Heart left ventricle (tissue), 16 donors: ENCODE data around the gene PTRH1. TPM values are rescaled to one million over a fixed set of nuclear protein-coding genes. Genes with fewer than 3 reads are reported as not detected.

Experiments used
- ATAC-seq, 4 donors: fragments of 200-7000 bp; cut with Tn5 transposase; one replicate each; pipeline ENCODE4 v1.9.1; 2020 to 2022; ENCODE audit warnings: moderate library complexity in 4 of 4, mild to moderate bottlenecking in 3 of 4, moderate number of reproducible peaks in 1 of 4
- DNase-seq, 5 donors: peaks; one replicate each; pipeline ENCODE4 v3.0.0-alpha.2; 2020
- H3K27ac ChIP-seq, 12 donors: fragments of 200-600 bp; sonication (generic) in 4 of 12; one replicate each; pipeline versions ENCODE4 v1.5.0 to v1.8.0; 2016 to 2022; ENCODE audit warnings: mild to moderate bottlenecking in 2 of 12
- H3K27me3 ChIP-seq, 9 donors: fragments of 200-600 bp; sonication (generic) in 2 of 9; one replicate each; pipeline versions ENCODE4 v1.5.1 to v1.8.0; 2016 to 2022; ENCODE audit warnings: mild to moderate bottlenecking in 3 of 9
- H3K36me3 ChIP-seq, 9 donors: fragments of 200-600 bp; sonication (generic) in 2 of 9; one replicate each; pipeline versions ENCODE4 v1.5.0 to v1.8.0; 2018 to 2022; ENCODE audit warnings: mild to moderate bottlenecking in 2 of 9
- H3K4me1 ChIP-seq, 12 donors: fragments of 200-600 bp; sonication (generic) in 4 of 12; one replicate each; pipeline versions ENCODE4 v1.5.0 to v1.8.0; 2016 to 2022; ENCODE audit warnings: mild to moderate bottlenecking in 3 of 12
- H3K4me3 ChIP-seq, 12 donors: fragments of 200-600 bp; sonication (generic) in 4 of 12; one replicate each; pipeline versions ENCODE4 v1.5.0 to v1.8.0; 2017 to 2022; ENCODE audit warnings: mild to moderate bottlenecking in 9 of 12, moderate library complexity in 4 of 12
- H3K9me3 ChIP-seq, 12 donors: fragments of 200-600 bp; sonication (generic) in 4 of 12; one replicate each; pipeline versions ENCODE4 v1.5.0 to v1.8.0; 2016 to 2022; ENCODE audit warnings: mild to moderate bottlenecking in 1 of 12
- CTCF ChIP-seq, 12 donors: fragments of 200-600 bp; sonication (generic) in 4 of 12; IDR thresholded peaks; one replicate each; pipeline versions ENCODE4 v1.5.0 to v1.8.0; 2018 to 2022; ENCODE audit warnings: antibody characterized with exemption in 12 of 12, mild to moderate bottlenecking in 5 of 12
- POLR2A ChIP-seq, 2 donors: fragments of 450-650 bp; IDR thresholded peaks; one replicate each; pipeline ENCODE4 v1.6.1; 2017; ENCODE audit warnings: antibody characterized with exemption in 2 of 2, mild to moderate bottlenecking in 2 of 2, moderate library complexity in 2 of 2
- WGBS, 4 donors: extraction: QIAGEN DNeasy Blood & Tissue Kit in 2 of 4; methylation state at CpG; one replicate each; pipeline versions ENCODE4 v1.1.5 to v1.1.7; 2013 to 2018; 5-methylcytosine and 5-hydroxymethylcytosine counted together
- intact Hi-C, 10 donors: fragments of 100-400 bp; cut with DNase I; formaldehyde crosslinking; loops; one replicate each; pipeline versions ENCODE4 v1.11.1 to v1.14.2; 2022
- polyA plus RNA-seq, 2 donors: library from polyadenylated mRNA; stranded (reverse); fragments of 200-250 nt; gene quantifications; one replicate each; pipeline ENCODE4 v1.2.3, GENCODE V29; 2013
- total RNA-seq, 9 donors: library from RNA; depleted of rRNA in 2 of 9; stranded (reverse); fragments of >200 nt in 2 of 9; fragmentation: NEBNext Ultra II Directional in 3 of 9; extraction: Animal tissue kit (Norgen Biotek cat#: 25700) in 3 of 9; gene quantifications; one replicate each; pipeline versions ENCODE4 v1.1.0 to v1.2.4, GENCODE V29; 2016 to 2023
- donor health status: ischemic (EF 13 %, LVEDD 7.1; RV severe dilation, severe dysfunction).
- donor health status: healthy with polysubstance abuse.
- donor health status: DM: no; HTN: yes; CAD: no.
- donor health status: DM: no; HTN: no; CAD: no.
- donor health status: ischemic (EF 25% LVEDD 6.9; RV normal size, moderate dysfunction).
- donor health status: ischemic (EF 25% LVEDD 5.7; RV mildly dilated, moderate dysfunction).
- donor health status: healthy.
- donor health status: DM: yes; HTN: yes; CAD: no.
- donor health status: ischemic (EF 35%, LVEDD 5.7; RV mildly dilated, moderate dysfunction).
- donor health status: nonischemic (EF 11% LVEDD 7.7; RV severe dilation, severe dysfunction).
- donor health status: DM: yes; HTN: yes; CAD: no.
- donor health status: PGD.
- donor health status: ischemic (EF 29% LVEDD 5.4; RV normal size, mild dysfunction).
- donor health status: nonischemic (EF 23%, LVEDD 6.1; RV moderate dilation, normal function).

Gene PTRH1
- total and polyA plus RNA-seq, 11 donors = 7.3 to 44.7 (median 14.0) TPM

GRCh38 chr9:127698386-127698785 is 17.1 kb downstream of the PTRH1 start:
- H3K4me1 ChIP-seq = peaks cover 0 to 14% (median 8%) of the 10 kb centered on the region in 12 donors
- no peak overlapping the region for H3K4me3 ChIP-seq
- no peaks in the 10 kb centered on the region for H3K9me3 ChIP-seq
- no peaks in the 10 kb centered on the region for H3K27me3 ChIP-seq
- TF ChIP-seq CTCF (IDR thresholded peaks at IDR 0.05) = no peak
- TF ChIP-seq POLR2A (IDR thresholded peaks at IDR 0.05) = no peak
- H3K27ac ChIP-seq = peak overlapping the region in 7 of 12 donors; percentile 84 to 90 (median 88)
- no peaks in the 10 kb centered on the region for H3K36me3 ChIP-seq
- no peak for DNase-seq
- no peak for ATAC-seq
- intact Hi-C loops = no loop called here
- WGBS, 4 donors = 96 to 97% (median 96%) methylated on average over 5 of the region's 5 CpGs

- intact Hi-C loops = no loop called here
- 72 to 78% (median 75%) methylated on average over 5 of the region's 5 CpGs for WGBS, 4 donors
Measured at GRCh38 chr9:127697575-127697974, 17.9 kb downstream of the PTRH1 start.

GRCh38 chr9:127694890-127695720 is 20.4 kb downstream of the PTRH1 start:
- Histone ChIP-seq H3K27ac (no peak overlapping the region), H3K36me3 (peaks cover 0 to 27% (median 16%) of the 10 kb centered on the region in 9 donors), H3K4me1 (peaks cover 0 to 14% (median 8%) of the 10 kb centered on the region in 12 donors), H3K9me3 (no peaks in the 10 kb centered on the region), H3K27me3 (no peaks in the 10 kb centered on the region), H3K4me3 (no peak overlapping the region)
- ATAC-seq (no peak), DNase-seq (no peak)
- 72 to 79% (median 74%) methylated on average over 9 of the region's 9 CpGs for WGBS, 4 donors
- TF ChIP-seq POLR2A (IDR thresholded peaks at IDR 0.05) = no peak
- TF ChIP-seq CTCF (IDR thresholded peaks at IDR 0.05) = no peak
- intact Hi-C loops = loop anchor here in 1 of 10 donors (5.0 kb wide), 1 partner anchor 43 kb away; no protein-coding TSS in a partner anchor

More at GRCh38 chr9:127697575-127697974, 17.9 kb downstream of the PTRH1 start:
- TF ChIP-seq CTCF (IDR thresholded peaks at IDR 0.05) (no peak), POLR2A (IDR thresholded peaks at IDR 0.05) (no peak)
- Histone ChIP-seq H3K36me3 (peaks cover 0 to 2% (median 0%) of the 10 kb centered on the region in 9 donors), H3K4me1 (peaks cover 0 to 14% (median 8%) of the 10 kb centered on the region in 12 donors), H3K9me3 (no peaks in the 10 kb centered on the region), H3K27me3 (no peaks in the 10 kb centered on the region), H3K27ac (no peak overlapping the region), H3K4me3 (no peak overlapping the region)
- DNase-seq = no peak
- no peak for ATAC-seq

- TF ChIP-seq CTCF (IDR thresholded peaks at IDR 0.05) (no peak), POLR2A (IDR thresholded peaks at IDR 0.05) (no peak)
- no peak overlapping the region for H3K27ac ChIP-seq
- no peak overlapping the region for H3K4me3 ChIP-seq
- 91 to 100% (median 97%) methylated on average over 4 of the region's 4 CpGs for WGBS, 4 donors
- DNase-seq = no peak
- no peaks in the 10 kb centered on the region for H3K27me3 ChIP-seq
- no peaks in the 10 kb centered on the region for H3K9me3 ChIP-seq
- H3K36me3 ChIP-seq = peaks cover 0 to 41% (median 26%) of the 10 kb centered on the region in 9 donors
- no peak for ATAC-seq
- H3K4me1 ChIP-seq = peaks cover 0 to 4% (median 0%) of the 10 kb centered on the region in 12 donors
- intact Hi-C loops = loop anchor here in 1 of 10 donors (5.0 kb wide), 1 partner anchor 41 kb away; no protein-coding TSS in a partner anchor
Measured at GRCh38 chr9:127693697-127694096, 21.8 kb downstream of the PTRH1 start.
